Heart left ventricle (tissue), 16 donors: ENCODE measurements around the gene TRIM28. TPM values are rescaled to one million over a fixed set of nuclear protein-coding genes. Genes with fewer than 3 reads are reported as not detected.

ENCODE experiments used
- ATAC-seq, 4 donors: fragments of 200-7000 bp; cut with Tn5 transposase; one replicate each; pipeline ENCODE4 v1.9.1; 2020 to 2022; ENCODE audit warnings: moderate library complexity in 4 of 4, mild to moderate bottlenecking in 3 of 4, moderate number of reproducible peaks in 1 of 4
- DNase-seq, 5 donors: peaks; one replicate each; pipeline ENCODE4 v3.0.0-alpha.2; 2020
- H3K27ac ChIP-seq, 12 donors: fragments of 200-600 bp; sonication (generic) in 4 of 12; one replicate each; pipeline versions ENCODE4 v1.5.0 to v1.8.0; 2016 to 2022; ENCODE audit warnings: mild to moderate bottlenecking in 2 of 12
- H3K27me3 ChIP-seq, 9 donors: fragments of 200-600 bp; sonication (generic) in 2 of 9; one replicate each; pipeline versions ENCODE4 v1.5.1 to v1.8.0; 2016 to 2022; ENCODE audit warnings: mild to moderate bottlenecking in 3 of 9
- H3K36me3 ChIP-seq, 9 donors: fragments of 200-600 bp; sonication (generic) in 2 of 9; one replicate each; pipeline versions ENCODE4 v1.5.0 to v1.8.0; 2018 to 2022; ENCODE audit warnings: mild to moderate bottlenecking in 2 of 9
- H3K4me1 ChIP-seq, 12 donors: fragments of 200-600 bp; sonication (generic) in 4 of 12; one replicate each; pipeline versions ENCODE4 v1.5.0 to v1.8.0; 2016 to 2022; ENCODE audit warnings: mild to moderate bottlenecking in 3 of 12
- H3K4me3 ChIP-seq, 12 donors: fragments of 200-600 bp; sonication (generic) in 4 of 12; one replicate each; pipeline versions ENCODE4 v1.5.0 to v1.8.0; 2017 to 2022; ENCODE audit warnings: mild to moderate bottlenecking in 9 of 12, moderate library complexity in 4 of 12
- H3K9me3 ChIP-seq, 12 donors: fragments of 200-600 bp; sonication (generic) in 4 of 12; one replicate each; pipeline versions ENCODE4 v1.5.0 to v1.8.0; 2016 to 2022; ENCODE audit warnings: mild to moderate bottlenecking in 1 of 12
- CTCF ChIP-seq, 12 donors: fragments of 200-600 bp; sonication (generic) in 4 of 12; IDR thresholded peaks; one replicate each; pipeline versions ENCODE4 v1.5.0 to v1.8.0; 2018 to 2022; ENCODE audit warnings: antibody characterized with exemption in 12 of 12, mild to moderate bottlenecking in 5 of 12
- POLR2A ChIP-seq, 2 donors: fragments of 450-650 bp; IDR thresholded peaks; one replicate each; pipeline ENCODE4 v1.6.1; 2017; ENCODE audit warnings: antibody characterized with exemption in 2 of 2, mild to moderate bottlenecking in 2 of 2, moderate library complexity in 2 of 2
- WGBS, 4 donors: extraction: QIAGEN DNeasy Blood & Tissue Kit in 2 of 4; methylation state at CpG; one replicate each; pipeline versions ENCODE4 v1.1.5 to v1.1.7; 2013 to 2018; 5-methylcytosine and 5-hydroxymethylcytosine counted together
- intact Hi-C, 10 donors: fragments of 100-400 bp; cut with DNase I; formaldehyde crosslinking; loops; one replicate each; pipeline versions ENCODE4 v1.11.1 to v1.14.2; 2022
- polyA plus RNA-seq, 2 donors: library from polyadenylated mRNA; stranded (reverse); fragments of 200-250 nt; gene quantifications; one replicate each; pipeline ENCODE4 v1.2.3, GENCODE V29; 2013
- total RNA-seq, 9 donors: library from RNA; depleted of rRNA in 2 of 9; stranded (reverse); fragments of >200 nt in 2 of 9; fragmentation: NEBNext Ultra II Directional in 3 of 9; extraction: Animal tissue kit (Norgen Biotek cat#: 25700) in 3 of 9; gene quantifications; one replicate each; pipeline versions ENCODE4 v1.1.0 to v1.2.4, GENCODE V29; 2016 to 2023
- donor health status: ischemic (EF 13 %, LVEDD 7.1; RV severe dilation, severe dysfunction).
- donor health status: healthy with polysubstance abuse.
- donor health status: DM: no; HTN: yes; CAD: no.
- donor health status: DM: no; HTN: no; CAD: no.
- donor health status: ischemic (EF 25% LVEDD 6.9; RV normal size, moderate dysfunction).
- donor health status: ischemic (EF 25% LVEDD 5.7; RV mildly dilated, moderate dysfunction).
- donor health status: healthy.
- donor health status: DM: yes; HTN: yes; CAD: no.
- donor health status: ischemic (EF 35%, LVEDD 5.7; RV mildly dilated, moderate dysfunction).
- donor health status: nonischemic (EF 11% LVEDD 7.7; RV severe dilation, severe dysfunction).
- donor health status: DM: yes; HTN: yes; CAD: no.
- donor health status: PGD.
- donor health status: ischemic (EF 29% LVEDD 5.4; RV normal size, mild dysfunction).
- donor health status: nonischemic (EF 23%, LVEDD 6.1; RV moderate dilation, normal function).

TRIM28 gene
- total and polyA plus RNA-seq, 11 donors: 88.0 to 265 (median 160) TPM

- peak overlapping the region in 9 of 12 donors; percentile 14 to 84 (median 52) for H3K27ac ChIP-seq
- intact Hi-C loops: loop anchor here in 1 of 10 donors (5.0 kb wide), 1 partner anchor 297 kb away; no protein-coding TSS in a partner anchor
- WGBS, 4 donors: 20 to 45% (median 40%) methylated on average over 29 to 66 of the region's 66 CpGs
- DNase-seq (peak; percentile 81 to 95 (median 90)), ATAC-seq (peak; percentile 48 to 90 (median 88))
- H3K4me1 ChIP-seq: peaks cover 7 to 55% (median 31%) of the 10 kb centered on the region in 12 donors
- peak; percentile 82 to 97 (median 88) for TF ChIP-seq CTCF (IDR thresholded peaks at IDR 0.05)
- TF ChIP-seq POLR2A (IDR thresholded peaks at IDR 0.05): no peak
- H3K9me3 ChIP-seq: no peaks in the 10 kb centered on the region
- peak overlapping the region in 11 of 12 donors; percentile 14 to 55 (median 50) for H3K4me3 ChIP-seq
- peaks cover 0 to 31% (median 17%) of the 10 kb centered on the region in 9 donors for H3K36me3 ChIP-seq
- H3K27me3 ChIP-seq: no peaks in the 10 kb centered on the region
These were observed 29.9 kb upstream of the TRIM28 start for GRCh38 chr19:58513694-58514563.

- H3K4me3 ChIP-seq: peak overlapping the region in 9 of 12 donors; percentile 40 to 55 (median 50)
- no peaks in the 10 kb centered on the region for H3K9me3 ChIP-seq
- no peak for ATAC-seq
- intact Hi-C loops: loop anchor here in 1 of 10 donors (5.0 kb wide), 1 partner anchor 297 kb away; no protein-coding TSS in a partner anchor
- H3K27me3 ChIP-seq: no peaks in the 10 kb centered on the region
- H3K27ac ChIP-seq: peak overlapping the region in 4 of 12 donors; percentile 43 to 84 (median 54)
- DNase-seq: no peak
- TF ChIP-seq POLR2A (IDR thresholded peaks at IDR 0.05): no peak
- no peak for TF ChIP-seq CTCF (IDR thresholded peaks at IDR 0.05)
- WGBS, 4 donors: 78 to 88% (median 81%) methylated on average over 2 to 3 of the region's 3 CpGs
- H3K4me1 ChIP-seq: peaks cover 7 to 57% (median 31%) of the 10 kb centered on the region in 12 donors
- H3K36me3 ChIP-seq: peaks cover 0 to 31% (median 17%) of the 10 kb centered on the region in 9 donors
These were observed 29.3 kb upstream of the TRIM28 start for GRCh38 chr19:58514564-58515022.

DNA sequence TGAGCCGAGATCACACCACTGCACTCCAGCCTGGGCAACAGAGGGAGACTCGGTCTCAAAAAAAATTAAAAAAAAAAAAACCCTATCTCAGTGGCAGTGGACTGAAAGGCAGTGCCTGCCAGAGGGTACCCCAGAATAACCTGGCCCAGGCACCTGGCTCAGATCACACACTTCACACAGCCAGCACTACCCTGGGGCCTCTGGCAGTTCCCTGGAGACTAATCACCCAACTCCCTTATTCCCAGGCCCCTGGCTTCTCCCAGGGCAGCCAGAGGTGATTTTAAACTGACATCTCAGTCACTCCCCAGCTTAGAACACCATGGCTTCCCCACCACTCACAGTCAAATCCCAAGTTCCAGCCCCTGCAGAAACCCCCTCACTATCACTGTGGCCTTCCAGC is 28.6 kb upstream of the TRIM28 start:
- no peaks in the 10 kb centered on the region for H3K27me3 ChIP-seq
- WGBS, 4 donors: 87 to 91% (median 88%) methylated on average over 2 of the region's 2 CpGs
- H3K9me3 ChIP-seq: no peaks in the 10 kb centered on the region
- intact Hi-C loops: no loop called here
- peaks cover 7 to 61% (median 32%) of the 10 kb centered on the region in 12 donors for H3K4me1 ChIP-seq
- H3K27ac ChIP-seq: no peak overlapping the region
- no peak overlapping the region for H3K4me3 ChIP-seq
- DNase-seq (no peak), ATAC-seq (no peak)
- H3K36me3 ChIP-seq: peaks cover 0 to 31% (median 17%) of the 10 kb centered on the region in 9 donors
- TF ChIP-seq POLR2A (IDR thresholded peaks at IDR 0.05): no peak
- no peak for TF ChIP-seq CTCF (IDR thresholded peaks at IDR 0.05)

GRCh38 chr19:58516246-58516836 is 27.5 kb upstream of the TRIM28 start:
- Histone ChIP-seq H3K4me3 (no peak overlapping the region), H3K27me3 (no peaks in the 10 kb centered on the region), H3K4me1 (peaks cover 7 to 65% (median 35%) of the 10 kb centered on the region in 12 donors), H3K36me3 (peaks cover 0 to 31% (median 17%) of the 10 kb centered on the region in 9 donors), H3K9me3 (no peaks in the 10 kb centered on the region), H3K27ac (no peak overlapping the region)
- DNase-seq (no peak), ATAC-seq (no peak)
- TF ChIP-seq CTCF (IDR thresholded peaks at IDR 0.05): no peak
- no peak for TF ChIP-seq POLR2A (IDR thresholded peaks at IDR 0.05)
- intact Hi-C loops: no loop called here
- 86 to 89% (median 89%) methylated on average over 25 of the region's 25 CpGs for WGBS, 4 donors
